ENCODE data around the gene SZT2. TPM values are rescaled to one million over a fixed set of nuclear protein-coding genes. Genes with fewer than 3 reads are reported as not detected.

The SZT2 gene
- total RNA-seq, 6 experiments from 2014 or later = 12.7 to 30.4 (median 19.2) TPM

DNA sequence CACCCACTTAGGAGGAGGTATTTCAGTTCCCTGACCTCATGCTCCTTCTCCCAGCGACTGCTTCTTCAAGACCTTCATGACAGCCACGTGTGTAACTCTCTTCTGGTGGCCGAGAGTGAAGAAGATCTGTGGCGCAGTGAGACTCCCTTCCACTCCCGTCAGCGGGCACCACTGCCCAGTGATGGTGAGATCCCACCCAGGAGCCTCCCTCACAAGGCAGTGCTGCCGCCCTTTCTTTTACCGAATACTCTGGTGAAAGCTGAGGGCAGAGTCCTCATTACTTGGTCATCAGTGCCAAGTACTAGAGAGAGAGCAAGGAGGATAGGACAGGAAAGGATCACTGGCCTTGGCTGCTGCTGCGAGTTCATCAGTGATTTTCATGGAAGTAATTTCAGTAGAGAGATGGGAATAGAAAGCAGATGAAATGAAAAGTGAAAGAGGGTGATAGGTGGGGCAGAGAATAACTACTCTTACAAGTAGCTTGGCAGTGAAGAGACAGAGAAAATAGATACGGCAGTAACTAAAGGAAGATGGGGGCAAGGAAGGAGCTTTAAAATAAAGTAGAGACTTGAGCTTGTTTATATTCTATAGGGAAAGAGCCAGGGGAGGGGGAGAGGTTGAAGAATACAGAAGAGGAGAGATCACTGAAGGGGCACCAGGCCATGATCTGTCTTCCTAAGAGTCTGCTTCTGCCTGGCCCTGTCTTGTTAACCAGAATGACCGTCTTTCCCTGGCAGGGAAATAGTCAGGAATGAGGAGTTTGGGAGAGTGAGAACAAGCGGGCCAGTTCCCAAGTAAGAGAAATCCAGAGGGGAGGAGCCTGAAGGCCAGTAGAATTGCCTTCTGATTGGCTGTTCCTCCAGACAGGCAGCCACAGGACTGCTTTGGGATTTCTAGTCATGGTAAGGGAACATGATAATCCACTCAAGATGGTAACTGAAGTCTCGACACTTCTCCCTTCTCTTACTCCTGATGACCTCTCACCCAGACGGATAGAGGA, 45.7 kb downstream of the SZT2 start:
- Histone ChIP-seq H3K27ac (no peak overlapping the region), H3K4me3 (no peak overlapping the region), H3K9me3 (no peaks in the 10 kb centered on the region), H3K27me3 (no peaks in the 10 kb centered on the region), H3K36me3 (peaks cover 0 to 73% (median 32%) of the 10 kb centered on the region in 4 donors), H3K4me1 (peaks cover 0 to 3% (median 0%) of the 10 kb centered on the region in 4 donors)
- peak in 1 of 3 donors; percentile 41 for DNase-seq
- WGBS (ENCODE audit: insufficient coverage, low coverage, low lambda C conversion rate, missing lambda C conversion rate) = 69% methylated on average over 10 of the region's 14 CpGs
- no peak for TF ChIP-seq POLR2A (IDR thresholded peaks at IDR 0.05)
- no peak for TF ChIP-seq CTCF (IDR thresholded peaks at IDR 0.05)
- ATAC-seq = peak; percentile 11 to 64 (median 30)
- intact Hi-C loops (cut with DNase I) = no loop called here

- Histone ChIP-seq H3K4me3 (no peak overlapping the region), H3K4me1 (peaks cover 0 to 3% (median 0%) of the 10 kb centered on the region in 4 donors), H3K9me3 (no peaks in the 10 kb centered on the region), H3K36me3 (peaks cover 0 to 64% (median 26%) of the 10 kb centered on the region in 4 donors), H3K27ac (no peak overlapping the region), H3K27me3 (no peaks in the 10 kb centered on the region)
- TF ChIP-seq CTCF (IDR thresholded peaks at IDR 0.05) = no peak
- no peak for TF ChIP-seq POLR2A (IDR thresholded peaks at IDR 0.05)
- DNase-seq (no peak), ATAC-seq (no peak)
- WGBS (ENCODE audit: insufficient coverage, low coverage, low lambda C conversion rate, missing lambda C conversion rate) = 100% methylated on average over 1 of the region's 3 CpGs
- intact Hi-C loops (cut with DNase I) = no loop called here
Measured at GRCh38 chr1:43436371-43436770, 46.7 kb downstream of the SZT2 start.

DNA sequence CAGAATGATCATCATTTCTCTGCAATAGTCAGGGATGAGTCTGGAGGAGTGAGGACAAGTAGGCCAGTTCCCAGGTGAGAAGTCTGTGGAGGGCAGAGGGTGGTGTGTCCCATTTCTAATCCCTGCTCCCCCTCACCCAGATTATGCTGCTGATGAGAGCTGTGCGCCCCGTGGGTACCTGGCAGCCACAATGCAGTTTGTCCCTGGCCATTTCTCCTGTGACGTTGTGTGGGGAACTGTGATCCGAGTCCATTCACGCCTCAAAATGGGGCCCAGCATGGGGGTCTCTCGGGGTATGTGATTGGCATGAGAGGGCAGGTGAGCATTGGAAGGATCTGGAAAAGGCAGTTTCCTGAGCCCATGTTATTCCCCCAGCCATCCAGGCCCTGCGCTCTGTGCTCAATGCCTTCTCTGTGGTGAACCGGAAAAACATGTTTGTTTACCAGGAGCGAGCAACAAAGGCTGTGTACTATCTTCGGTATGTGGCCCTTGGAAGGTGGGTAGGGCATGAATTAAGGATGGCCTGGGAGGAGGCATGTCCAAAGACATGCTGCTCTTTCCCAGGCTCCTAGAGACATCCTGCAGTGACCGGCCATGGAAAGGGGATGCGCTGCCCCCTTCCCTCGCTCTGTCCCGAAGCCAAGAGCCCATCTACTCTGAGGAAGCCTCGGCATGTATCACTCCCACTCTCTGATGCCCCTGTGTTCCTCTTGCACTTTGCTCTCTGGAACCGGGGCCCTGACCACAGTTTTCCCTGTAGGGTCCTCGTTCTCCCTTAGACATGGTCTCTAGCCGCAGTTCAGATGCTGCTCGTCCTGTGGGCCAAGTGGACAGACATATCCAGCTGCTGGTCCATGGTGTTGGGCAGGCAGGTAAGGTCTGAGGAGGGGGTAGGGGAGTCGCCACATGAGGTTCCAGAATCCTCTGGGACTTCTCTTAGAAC, 47.6 kb downstream of the SZT2 start:
- WGBS (ENCODE audit: insufficient coverage, low coverage, low lambda C conversion rate, missing lambda C conversion rate) = 93% methylated on average over 6 of the region's 20 CpGs
- no peaks in the 10 kb centered on the region for H3K27me3 ChIP-seq
- TF ChIP-seq CTCF (IDR thresholded peaks at IDR 0.05) (no peak), POLR2A (IDR thresholded peaks at IDR 0.05) (no peak)
- no peak overlapping the region for H3K27ac ChIP-seq
- H3K36me3 ChIP-seq = peaks cover 0 to 61% (median 19%) of the 10 kb centered on the region in 4 donors
- ATAC-seq (no peak), DNase-seq (peak in 1 of 3 donors; percentile 33)
- H3K4me3 ChIP-seq = no peak overlapping the region
- H3K9me3 ChIP-seq = no peaks in the 10 kb centered on the region
- intact Hi-C loops (cut with DNase I) = no loop called here
- peaks cover 0 to 3% (median 0%) of the 10 kb centered on the region in 4 donors for H3K4me1 ChIP-seq

GRCh38 chr1:43438006-43438405, 48.3 kb downstream of the SZT2 start:
- no peak for ATAC-seq
- Histone ChIP-seq H3K36me3 (peaks cover 0 to 58% (median 15%) of the 10 kb centered on the region in 4 donors), H3K27me3 (no peaks in the 10 kb centered on the region), H3K27ac (no peak overlapping the region), H3K4me3 (no peak overlapping the region), H3K4me1 (peaks cover 0 to 3% (median 0%) of the 10 kb centered on the region in 4 donors), H3K9me3 (no peaks in the 10 kb centered on the region)
- intact Hi-C loops (cut with DNase I) = no loop called here
- WGBS (ENCODE audit: insufficient coverage, low coverage, low lambda C conversion rate, missing lambda C conversion rate) = 60% methylated on average over 1 of the region's 3 CpGs
- no peak for TF ChIP-seq POLR2A (IDR thresholded peaks at IDR 0.05)
- TF ChIP-seq CTCF (IDR thresholded peaks at IDR 0.05) = no peak
- DNase-seq = peak in 1 of 3 donors; percentile 15

Data from right lobe of liver (tissue), 6 donors.